OCI-LY7 (cell line): ENCODE results near the gene NEDD4.
"Not testable (repeated sequence)": the region's sequence is repeated elsewhere in the genome, so short reads cannot be mapped to it uniquely, and the experiment has no call there.

Experiments
- EZH2phosphoT487 ChIP-seq: fragments of 200-600 bp; sonication (generic); IDR thresholded peaks from 2 replicates; pipeline ENCODE4 v1.6.1; 2018; ENCODE audit warnings: low read depth, borderline replicate concordance, mild to moderate bottlenecking, mixed run types, antibody characterized with exemption, low read length, moderate library complexity, mixed read lengths
- TF ChIP-seq, protein P1 (sequence below): fragments of 200-600 bp; sonication (generic); conservative IDR thresholded peaks from 2 replicates; pipeline ENCODE4 v1.5.1; 2014; ENCODE audit warnings: mild to moderate bottlenecking, antibody characterized with exemption, low read length, moderate library complexity, mixed read lengths

DNA sequence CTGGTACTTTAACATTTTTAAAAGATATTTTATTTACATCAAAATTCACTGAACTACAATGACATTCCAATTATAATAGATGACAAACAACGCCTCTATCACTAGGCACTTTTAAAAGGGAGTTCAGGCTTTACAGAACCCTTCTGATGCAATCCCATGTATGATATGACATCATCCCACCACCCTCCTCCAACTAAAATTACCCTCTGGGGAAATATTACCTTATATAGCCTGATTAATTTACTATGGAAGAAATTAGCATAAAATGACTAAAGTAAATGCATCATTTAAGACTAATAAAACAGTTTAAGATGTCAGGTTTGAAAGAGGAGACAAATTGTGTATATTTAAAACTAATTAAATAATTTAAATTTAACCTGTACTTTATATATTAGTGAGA, 10.4 kb upstream of the NEDD4 start:
- TF ChIP-seq, protein P1, sequence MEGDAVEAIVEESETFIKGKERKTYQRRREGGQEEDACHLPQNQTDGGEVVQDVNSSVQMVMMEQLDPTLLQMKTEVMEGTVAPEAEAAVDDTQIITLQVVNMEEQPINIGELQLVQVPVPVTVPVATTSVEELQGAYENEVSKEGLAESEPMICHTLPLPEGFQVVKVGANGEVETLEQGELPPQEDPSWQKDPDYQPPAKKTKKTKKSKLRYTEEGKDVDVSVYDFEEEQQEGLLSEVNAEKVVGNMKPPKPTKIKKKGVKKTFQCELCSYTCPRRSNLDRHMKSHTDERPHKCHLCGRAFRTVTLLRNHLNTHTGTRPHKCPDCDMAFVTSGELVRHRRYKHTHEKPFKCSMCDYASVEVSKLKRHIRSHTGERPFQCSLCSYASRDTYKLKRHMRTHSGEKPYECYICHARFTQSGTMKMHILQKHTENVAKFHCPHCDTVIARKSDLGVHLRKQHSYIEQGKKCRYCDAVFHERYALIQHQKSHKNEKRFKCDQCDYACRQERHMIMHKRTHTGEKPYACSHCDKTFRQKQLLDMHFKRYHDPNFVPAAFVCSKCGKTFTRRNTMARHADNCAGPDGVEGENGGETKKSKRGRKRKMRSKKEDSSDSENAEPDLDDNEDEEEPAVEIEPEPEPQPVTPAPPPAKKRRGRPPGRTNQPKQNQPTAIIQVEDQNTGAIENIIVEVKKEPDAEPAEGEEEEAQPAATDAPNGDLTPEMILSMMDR, result not testable (repeated sequence)
- not testable (repeated sequence) for TF ChIP-seq EZH2phosphoT487
